SK-N-SH (cell line): ENCODE measurements around the gene RHOT1. TPM values are rescaled to one million over a fixed set of nuclear protein-coding genes. Genes with fewer than 3 reads are reported as not detected.
A peak's percentile ranks its signal among the peaks of the same experiment; 100 is the strongest.

Experiments
- CTCF ChIA-PET: fragments of 300-600, 350-600 bp; formaldehyde crosslinking; extraction: SDS; loops from one replicate; lab custom pipeline; 2021; lab: Yijun Ruan, JAX
- POLR2A ChIA-PET: fragments of 350-600 bp; sonication (Branson Sonifier 250); formaldehyde crosslinking; extraction: SDS; loops from one replicate; lab custom pipeline; 2020; ENCODE audit warnings: antibody characterized with exemption, inconsistent platforms; lab: Yijun Ruan, JAX
- DNase-seq: peaks from one replicate; pipeline ENCODE4 v3.0.0; 2012
- H2AFZ ChIP-seq: fragments of 200-600 bp; sonication (generic); 2 replicates; pipeline ENCODE4 v1.8.1; 2016; ENCODE audit warnings: antibody characterized with exemption, mild to moderate bottlenecking, low read depth
- H3F3A ChIP-seq: fragments of 200-600 bp; sonication (generic); replicated peaks from 2 replicates; pipeline ENCODE3; 2016; ENCODE audit warnings: antibody characterized with exemption, mild to moderate bottlenecking; ENCODE audit not compliant: insufficient read depth
- H3K27ac ChIP-seq, 2 experiments: fragments of 200-500 bp in 1 of 2; fragments of 200-600 bp in 1 of 2; sonication (Bioruptor generic) in 1 of 2; sonication (generic), shearing (Covaris generic) in 1 of 2; 2 replicates each; pipeline versions ENCODE4 v1.5.1 to v1.6.1; 2014 to 2016; ENCODE audit warnings: low read depth in 2 of 2, inconsistent platforms in 1 of 2, low read length in 1 of 2, mild to moderate bottlenecking in 1 of 2, mixed read lengths in 1 of 2
- H3K27me3 ChIP-seq: fragments of 200-600 bp; sonication (generic), shearing (Covaris generic); 2 replicates; pipeline ENCODE4 v1.6.1; 2016; ENCODE audit warnings: mixed run types; ENCODE audit not compliant: insufficient read depth
- H3K36me3 ChIP-seq, 2 experiments: fragments of 200-500 bp in 1 of 2; fragments of 200-600 bp in 1 of 2; sonication (Bioruptor generic) in 1 of 2; sonication (generic) in 1 of 2; replicated peaks in 1 of 2; 2 replicates each; pipeline versions ENCODE3 to v1.5.1; 2014 to 2016; ENCODE audit warnings: low read length in 1 of 2, mild to moderate bottlenecking in 1 of 2; ENCODE audit not compliant: insufficient read depth in 2 of 2, control insufficient read depth in 1 of 2
- H3K4me1 ChIP-seq, 2 experiments: fragments of 200-500 bp in 1 of 2; fragments of 200-600 bp in 1 of 2; sonication (Bioruptor generic) in 1 of 2; sonication (generic), shearing (Covaris generic) in 1 of 2; 2 replicates each; pipeline versions ENCODE4 v1.5.1 to v1.6.1; 2014 to 2016; ENCODE audit warnings: low read depth in 1 of 2, low read length in 1 of 2, mixed run types in 1 of 2; ENCODE audit not compliant: insufficient read depth in 2 of 2, control insufficient read depth in 1 of 2
- H3K4me2 ChIP-seq: fragments of 200-600 bp; sonication (generic), shearing (Covaris generic); 2 replicates; pipeline ENCODE4 v1.6.1; 2017; ENCODE audit warnings: mixed run types
- H3K4me3 ChIP-seq, 2 experiments: fragments of 200-500 bp in 1 of 2; fragments of 200-600 bp in 1 of 2; sonication (Bioruptor generic) in 1 of 2; sonication (generic), shearing (Covaris generic) in 1 of 2; 2 replicates each; pipeline versions ENCODE4 v1.5.1 to v1.8.1; 2014 to 2016; ENCODE audit warnings: low read depth in 2 of 2, inconsistent platforms in 1 of 2, low read length in 1 of 2, mild to moderate bottlenecking in 1 of 2, mixed read lengths in 1 of 2, moderate library complexity in 1 of 2
- H3K79me2 ChIP-seq: fragments of 200-600 bp; sonication (generic); 2 replicates; pipeline ENCODE4 v1.8.1; 2017; ENCODE audit warnings: mild to moderate bottlenecking; ENCODE audit not compliant: insufficient read depth
- H3K9ac ChIP-seq: fragments of 200-600 bp; sonication (generic); 2 replicates; pipeline ENCODE4 v1.6.1; 2017; ENCODE audit warnings: mixed run types
- H3K9me2 ChIP-seq: fragments of 200-600 bp; sonication (generic); 2 replicates; pipeline ENCODE4 v1.6.1; 2017; ENCODE audit warnings: mixed run types
- H3K9me3 ChIP-seq: fragments of 200-600 bp; sonication (generic); 2 replicates; pipeline ENCODE4 v1.6.1; 2017; ENCODE audit warnings: mixed run types, mild to moderate bottlenecking, moderate library complexity
- H4K20me1 ChIP-seq: fragments of 200-600 bp; sonication (generic); 2 replicates; pipeline ENCODE4 v1.6.1; 2017; ENCODE audit warnings: mild to moderate bottlenecking, mixed run types; ENCODE audit not compliant: insufficient read depth
- CHD2 ChIP-seq: fragments of 150-350 bp; IDR thresholded peaks from 2 replicates; pipeline ENCODE4 v1.6.1; 2018; ENCODE audit warnings: low read length; ENCODE audit not compliant: partially characterized antibody
- ELF1 ChIP-seq: IDR thresholded peaks from 2 replicates; pipeline ENCODE4 v1.4.0; 2012
- FOSL2 ChIP-seq: IDR thresholded peaks from 2 replicates; pipeline ENCODE4 v1.4.0; 2012; ENCODE audit warnings: low read depth, mild to moderate bottlenecking, moderate library complexity, borderline replicate concordance
- FOXJ3 ChIP-seq: sonication (generic); formaldehyde crosslinking; IDR thresholded peaks from 2 replicates; pipeline ENCODE4 v1.5.1; 2020; ENCODE audit warnings: mild to moderate bottlenecking, missing genetic modification reagents
- FOXM1 ChIP-seq: IDR thresholded peaks from 2 replicates; pipeline ENCODE4 v1.4.0; 2012; ENCODE audit warnings: low read depth, mild to moderate bottlenecking
- GATA2 ChIP-seq: sonication (generic); formaldehyde crosslinking; IDR thresholded peaks from 2 replicates; pipeline ENCODE4 v1.5.0; 2020; ENCODE audit warnings: mild to moderate bottlenecking, missing genetic modification reagents
- MXI1 ChIP-seq: IDR thresholded peaks from 2 replicates; pipeline ENCODE4 v1.6.1; 2012; ENCODE audit warnings: mild to moderate bottlenecking, low read depth, low read length, improper control_type of control experiment
- NRF1 ChIP-seq: IDR thresholded peaks from 2 replicates; pipeline ENCODE4 v1.6.1; 2012; ENCODE audit warnings: low read depth, mild to moderate bottlenecking, low read length
- POLR2AphosphoS5 ChIP-seq: IDR thresholded peaks from 2 replicates; pipeline ENCODE4 v1.6.1; 2012; ENCODE audit warnings: low read depth, low read length
- RFX5 ChIP-seq: IDR thresholded peaks from 2 replicates; pipeline ENCODE4 v1.6.1; 2012; ENCODE audit warnings: mild to moderate bottlenecking, improper control_type of control experiment, low read length
- RXRA ChIP-seq: IDR thresholded peaks from 2 replicates; pipeline ENCODE4 v1.4.0; 2012; ENCODE audit warnings: low read depth, mild to moderate bottlenecking, borderline replicate concordance
- SIN3A ChIP-seq: IDR thresholded peaks from 2 replicates; pipeline ENCODE4 v1.6.1; 2012; ENCODE audit warnings: low read depth, mild to moderate bottlenecking, low read length, moderate library complexity, borderline replicate concordance
- TAF1 ChIP-seq: IDR thresholded peaks from 2 replicates; pipeline ENCODE4 v1.6.1; 2012; ENCODE audit warnings: low read depth, mild to moderate bottlenecking, low read length, moderate library complexity, borderline replicate concordance
- TEAD4 ChIP-seq: IDR thresholded peaks from 2 replicates; pipeline ENCODE4 v1.4.0; 2012; ENCODE audit warnings: mild to moderate bottlenecking, borderline replicate concordance; ENCODE audit not compliant: insufficient read depth
- YY1 ChIP-seq: IDR thresholded peaks from 2 replicates; pipeline ENCODE4 v1.4.0; 2012; ENCODE audit warnings: low read depth, mild to moderate bottlenecking
- WGBS: methylation state at CpG from one replicate; pipeline ENCODE4 v1.1.6; 2017; ENCODE audit warnings: low lambda C conversion rate; 5-methylcytosine and 5-hydroxymethylcytosine counted together
- polyA plus RNA-seq, 3 experiments: library from polyadenylated mRNA; depleted of rRNA; stranded (reverse); fragments of >200 nt; gene quantifications; 2 replicates each; pipeline ENCODE4 v1.2.3, GENCODE V29; 2012
- TF ChIP-seq, protein P1 (sequence below): IDR thresholded peaks from 2 replicates; pipeline ENCODE4 v1.4.0; 2012; ENCODE audit warnings: low read depth
- TF ChIP-seq, protein P2 (sequence below): fragments of 150-350 bp; IDR thresholded peaks from 2 replicates; pipeline ENCODE4 v1.6.1; 2016; ENCODE audit warnings: mild to moderate bottlenecking, low read depth, low read length
- TF ChIP-seq, protein P3 (sequence below): fragments of 200-600 bp; sonication (generic); IDR thresholded peaks from 2 replicates; pipeline ENCODE4 v1.6.1; 2017; ENCODE audit warnings: antibody characterized with exemption, mild to moderate bottlenecking, moderate library complexity

The RHOT1 gene
- polyA plus RNA-seq, 1 of the 3 experiments (the other 2 are of a cell fraction): 25.0 TPM

DNA sequence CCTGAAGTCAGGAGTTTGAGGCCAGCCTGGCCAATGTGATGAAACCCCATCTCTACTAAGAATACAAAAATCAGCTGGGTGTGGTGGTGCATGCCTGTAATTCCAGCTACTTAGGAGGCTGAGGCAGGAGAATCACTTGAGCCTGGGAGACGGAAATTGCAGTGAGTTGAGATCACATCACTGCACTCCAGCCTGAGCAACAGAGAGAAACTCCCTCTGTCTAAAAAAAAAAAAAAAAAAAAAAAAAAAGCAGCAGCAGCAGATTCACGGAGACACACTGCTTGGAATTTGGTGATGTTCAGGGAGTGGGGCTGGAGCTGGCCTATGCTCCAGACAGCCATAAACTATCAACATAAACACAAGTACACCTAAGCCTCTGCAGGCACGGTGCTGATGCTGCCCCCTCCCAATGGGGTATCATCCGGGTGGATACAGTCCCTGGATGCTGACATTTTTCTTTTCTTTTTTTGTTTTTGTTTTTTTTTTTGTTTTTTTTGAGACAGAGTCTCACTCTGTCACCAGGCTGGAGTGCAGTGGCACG lies 39.6 kb upstream of the RHOT1 start:
- Histone ChIP-seq H3K4me1 (peaks cover 0 to 39% of the 10 kb centered on the region in 2 experiments; a peak in 2 of 4 replicates), H3K4me3 (no peak overlapping the region), H3F3A (peaks cover 5% of the 10 kb centered on the region), H3K9me2 (no peaks in the 10 kb centered on the region), H3K9me3 (no peaks in the 10 kb centered on the region), H4K20me1 (no peaks in the 10 kb centered on the region), H3K27me3 (no peaks in the 10 kb centered on the region), H3K79me2 (no peaks in the 10 kb centered on the region), H3K9ac (no peak overlapping the region), H3K36me3 (no peaks in the 10 kb centered on the region), H3K27ac (no peak overlapping the region), H3K4me2 (no peak overlapping the region), H2AFZ (peak overlapping the region; percentile 72; the same call in 1 of the 2 replicates)
- no peak for DNase-seq
- TF ChIP-seq NRF1: no peak
- TF ChIP-seq RXRA: no peak
- TF ChIP-seq FOXJ3 (CRISPR knock-in tag): no peak
- no peak for TF ChIP-seq CHD2
- TF ChIP-seq ELF1: no peak
- TF ChIP-seq SIN3A: no peak
- TF ChIP-seq, protein P1, sequence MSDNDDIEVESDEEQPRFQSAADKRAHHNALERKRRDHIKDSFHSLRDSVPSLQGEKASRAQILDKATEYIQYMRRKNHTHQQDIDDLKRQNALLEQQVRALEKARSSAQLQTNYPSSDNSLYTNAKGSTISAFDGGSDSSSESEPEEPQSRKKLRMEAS: no peak
- no peak for TF ChIP-seq POLR2AphosphoS5
- TF ChIP-seq TEAD4: no peak
- ChIA-PET POLR2A (no interaction called here), CTCF (interaction anchor here (1.4 kb wide), 1 partner anchor 36 kb away, joined by 4 read pairs; no protein-coding TSS in a partner anchor)
- 82% methylated on average over 5 of the region's 5 CpGs for WGBS

DNA sequence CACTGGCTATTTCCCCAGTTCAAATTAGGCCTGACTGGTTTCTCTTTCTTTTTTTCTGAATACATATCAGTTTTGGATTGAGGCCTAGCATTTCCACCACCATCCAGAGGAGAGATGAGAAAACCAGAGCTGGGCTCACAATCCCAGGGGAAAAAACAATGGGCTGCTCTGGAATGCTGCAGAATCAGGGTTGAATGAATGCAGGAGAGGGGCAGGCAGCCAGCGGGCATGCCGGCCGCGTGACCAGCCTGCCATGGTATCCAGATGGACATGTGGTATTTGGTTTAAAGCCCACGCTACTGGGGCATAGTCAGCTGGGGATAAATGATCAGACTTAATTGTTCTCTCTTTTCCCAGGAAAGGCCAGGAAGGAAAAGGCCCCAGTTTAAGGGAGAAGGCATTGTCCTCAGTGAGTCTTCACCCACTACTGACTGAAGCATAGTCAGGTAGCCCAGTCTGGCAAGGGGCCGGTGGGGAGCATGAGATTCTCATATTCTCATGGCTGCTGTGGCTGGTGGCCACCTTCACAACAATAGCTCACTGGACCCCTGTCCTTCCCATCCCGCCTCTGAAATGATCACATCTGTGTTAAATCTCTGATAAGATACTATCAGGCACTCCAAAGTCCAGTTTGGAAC lies 38.7 kb upstream of the RHOT1 start:
- no peak for DNase-seq
- Histone ChIP-seq H3K9me2 (no peaks in the 10 kb centered on the region), H3K27me3 (no peaks in the 10 kb centered on the region), H3K4me3 (no peak overlapping the region), H3K27ac (no peak overlapping the region), H3K4me1 (peaks cover 0 to 39% of the 10 kb centered on the region in 2 experiments; a peak in 2 of 4 replicates), H3K4me2 (no peak overlapping the region), H3K79me2 (no peaks in the 10 kb centered on the region), H2AFZ (peak overlapping the region; percentile 72), H3K9ac (no peak overlapping the region), H3F3A (peaks cover 5% of the 10 kb centered on the region), H3K36me3 (no peaks in the 10 kb centered on the region), H4K20me1 (no peaks in the 10 kb centered on the region), H3K9me3 (no peaks in the 10 kb centered on the region)
- ChIA-PET POLR2A (no interaction called here), CTCF (interaction anchor here (1.4 to 1.5 kb wide), 2 partner anchors 22 to 35 kb away, joined by 3 to 4 read pairs; no protein-coding TSS in a partner anchor)
- TF ChIP-seq RFX5 (no peak), FOXJ3 (CRISPR knock-in tag) (no peak), FOXM1 (no peak), FOSL2 (no peak), YY1 (no peak), GATA2 (no peak), SIN3A (no peak), NRF1 (no peak), MXI1 (no peak), POLR2AphosphoS5 (no peak), TAF1 (no peak)
- TF ChIP-seq, protein P2, sequence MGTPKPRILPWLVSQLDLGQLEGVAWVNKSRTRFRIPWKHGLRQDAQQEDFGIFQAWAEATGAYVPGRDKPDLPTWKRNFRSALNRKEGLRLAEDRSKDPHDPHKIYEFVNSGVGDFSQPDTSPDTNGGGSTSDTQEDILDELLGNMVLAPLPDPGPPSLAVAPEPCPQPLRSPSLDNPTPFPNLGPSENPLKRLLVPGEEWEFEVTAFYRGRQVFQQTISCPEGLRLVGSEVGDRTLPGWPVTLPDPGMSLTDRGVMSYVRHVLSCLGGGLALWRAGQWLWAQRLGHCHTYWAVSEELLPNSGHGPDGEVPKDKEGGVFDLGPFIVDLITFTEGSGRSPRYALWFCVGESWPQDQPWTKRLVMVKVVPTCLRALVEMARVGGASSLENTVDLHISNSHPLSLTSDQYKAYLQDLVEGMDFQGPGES: no peak
- TF ChIP-seq, protein P3, sequence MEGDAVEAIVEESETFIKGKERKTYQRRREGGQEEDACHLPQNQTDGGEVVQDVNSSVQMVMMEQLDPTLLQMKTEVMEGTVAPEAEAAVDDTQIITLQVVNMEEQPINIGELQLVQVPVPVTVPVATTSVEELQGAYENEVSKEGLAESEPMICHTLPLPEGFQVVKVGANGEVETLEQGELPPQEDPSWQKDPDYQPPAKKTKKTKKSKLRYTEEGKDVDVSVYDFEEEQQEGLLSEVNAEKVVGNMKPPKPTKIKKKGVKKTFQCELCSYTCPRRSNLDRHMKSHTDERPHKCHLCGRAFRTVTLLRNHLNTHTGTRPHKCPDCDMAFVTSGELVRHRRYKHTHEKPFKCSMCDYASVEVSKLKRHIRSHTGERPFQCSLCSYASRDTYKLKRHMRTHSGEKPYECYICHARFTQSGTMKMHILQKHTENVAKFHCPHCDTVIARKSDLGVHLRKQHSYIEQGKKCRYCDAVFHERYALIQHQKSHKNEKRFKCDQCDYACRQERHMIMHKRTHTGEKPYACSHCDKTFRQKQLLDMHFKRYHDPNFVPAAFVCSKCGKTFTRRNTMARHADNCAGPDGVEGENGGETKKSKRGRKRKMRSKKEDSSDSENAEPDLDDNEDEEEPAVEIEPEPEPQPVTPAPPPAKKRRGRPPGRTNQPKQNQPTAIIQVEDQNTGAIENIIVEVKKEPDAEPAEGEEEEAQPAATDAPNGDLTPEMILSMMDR: no peak
- WGBS: 90% methylated on average over 6 of the region's 7 CpGs
